Effector memory CD4-positive, alpha-beta T cell (primary cell): ENCODE results near the gene CDH10.

Experiments used
- DNase-seq, 3 donors: peaks; one replicate each; pipeline ENCODE4 v3.0.0-alpha.2; 2020
- H3K27ac ChIP-seq: 2 replicates; pipeline ENCODE4 v1.7.0; 2013; ENCODE audit warnings: mild to moderate bottlenecking, low read length, moderate library complexity; ENCODE audit not compliant: insufficient read depth, poor library complexity, severe bottlenecking
- H3K27me3 ChIP-seq: replicated peaks from 2 replicates; pipeline ENCODE4 v1.7.0; 2013; ENCODE audit warnings: mild to moderate bottlenecking, low read length; ENCODE audit not compliant: insufficient read depth, control insufficient read depth, poor library complexity, severe bottlenecking
- H3K36me3 ChIP-seq: 2 replicates; pipeline ENCODE4 v1.7.0; 2013; ENCODE audit warnings: mild to moderate bottlenecking, low read length, moderate library complexity; ENCODE audit not compliant: control insufficient read depth, insufficient read depth
- H3K4me1 ChIP-seq: 2 replicates; pipeline ENCODE4 v1.7.0; 2013; ENCODE audit warnings: low read length, mild to moderate bottlenecking; ENCODE audit not compliant: control insufficient read depth, insufficient read depth, poor library complexity, severe bottlenecking
- H3K4me3 ChIP-seq: 2 replicates; pipeline ENCODE4 v1.7.0; 2013; ENCODE audit warnings: low read length, low read depth, mild to moderate bottlenecking; ENCODE audit not compliant: insufficient read depth, poor library complexity, severe bottlenecking
- H3K9me3 ChIP-seq: 2 replicates; pipeline ENCODE4 v1.7.0; 2013; ENCODE audit warnings: mild to moderate bottlenecking, low read length, moderate library complexity; ENCODE audit not compliant: control insufficient read depth

CDH10 gene

DNA sequence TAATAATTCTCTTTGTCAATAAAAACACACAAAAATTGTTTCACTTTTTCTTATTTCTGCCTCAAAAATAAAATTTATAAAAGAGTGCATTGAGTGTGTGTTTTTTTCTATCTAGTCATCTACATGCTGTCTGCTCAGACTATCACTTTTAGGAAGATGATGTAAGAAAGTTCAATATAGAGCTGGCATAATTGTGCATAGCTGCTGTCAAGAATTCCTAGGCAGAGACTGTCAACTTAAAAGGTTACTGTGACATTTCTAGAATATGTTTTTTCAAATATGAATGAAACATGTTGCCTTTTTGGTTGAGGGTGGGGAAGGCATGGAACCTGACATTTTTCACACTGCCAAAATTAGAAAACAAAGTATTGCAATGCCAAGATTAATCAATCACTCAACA is 172.3 kb downstream of the CDH10 start:
- H3K9me3 ChIP-seq = no peaks in the 10 kb centered on the region
- H3K4me3 ChIP-seq = no peak overlapping the region
- no peak for DNase-seq
- H3K27me3 ChIP-seq = no peaks in the 10 kb centered on the region
- no peak overlapping the region for H3K27ac ChIP-seq
- no peaks in the 10 kb centered on the region for H3K4me1 ChIP-seq
- H3K36me3 ChIP-seq = no peaks in the 10 kb centered on the region

DNA sequence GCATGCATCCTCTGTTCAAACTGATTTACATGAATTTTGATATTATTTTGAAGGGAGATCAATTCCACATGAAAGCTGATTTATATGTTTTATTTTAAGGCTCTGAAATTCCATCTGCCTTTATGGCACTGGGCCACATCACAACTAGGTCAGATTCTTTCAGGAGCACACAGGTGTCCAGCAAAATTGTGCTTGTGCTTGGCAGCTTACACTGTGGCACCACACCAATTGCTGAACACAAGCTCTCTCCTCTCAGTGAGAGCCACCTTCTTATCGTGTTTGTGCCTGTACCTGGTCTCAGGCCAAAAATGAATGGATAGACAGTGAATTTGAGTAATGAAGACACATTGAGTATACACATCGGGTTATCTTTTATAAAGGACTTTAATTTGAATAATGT is 200.4 kb downstream of the CDH10 start:
- Histone ChIP-seq H3K4me3 (no peak overlapping the region), H3K4me1 (no peaks in the 10 kb centered on the region), H3K27me3 (no peaks in the 10 kb centered on the region), H3K36me3 (no peaks in the 10 kb centered on the region), H3K9me3 (no peaks in the 10 kb centered on the region), H3K27ac (no peak overlapping the region)
- no peak for DNase-seq

DNA sequence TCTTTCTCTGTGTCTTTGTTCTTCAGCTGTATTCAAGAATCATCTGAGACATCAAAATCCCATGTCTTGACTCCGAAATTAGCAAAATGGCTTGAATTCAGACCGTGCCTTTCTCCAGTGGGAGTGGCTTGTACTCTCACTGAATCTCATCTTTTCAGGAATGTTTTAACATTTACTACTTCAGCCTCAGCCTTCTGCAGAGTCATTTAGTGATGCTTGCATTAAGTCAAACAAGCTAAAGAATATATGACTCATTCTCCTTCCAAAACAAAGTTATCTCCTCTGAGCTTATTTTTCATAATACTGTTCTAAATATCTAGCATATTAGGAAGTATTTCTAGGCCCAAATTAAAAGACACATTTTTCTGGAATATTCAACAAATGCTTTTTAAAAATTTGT is 205.3 kb downstream of the CDH10 start:
- Histone ChIP-seq H3K4me1 (no peaks in the 10 kb centered on the region), H3K4me3 (no peak overlapping the region), H3K27ac (no peak overlapping the region), H3K9me3 (no peaks in the 10 kb centered on the region), H3K27me3 (no peaks in the 10 kb centered on the region), H3K36me3 (no peaks in the 10 kb centered on the region)
- no peak for DNase-seq
